RPMI7951 (cell line): ENCODE data around the gene ZBTB11. TPM values are rescaled to one million over a fixed set of nuclear protein-coding genes. Genes with fewer than 3 reads are reported as not detected.
"Not testable (repeated sequence)": the region's sequence is repeated elsewhere in the genome, so short reads cannot be mapped to it uniquely, and the experiment has no call there.

Experiments used
- DNase-seq: peaks from one replicate; pipeline ENCODE4 v3.0.0-alpha.2; 2012; ENCODE audit warnings: low read depth
- total RNA-seq: library from RNA; depleted of rRNA; stranded (reverse); fragments of >200 nt; shearing (Covaris generic); gene quantifications from 2 replicates; pipeline ENCODE4 v1.2.3, GENCODE V29; 2014; rRNA removed

The ZBTB11 gene
- total RNA-seq, 1 experiment from 2014 or later, result 21.4 TPM

- no peak for DNase-seq
These were observed 59.5 kb downstream of the ZBTB11 start for GRCh38 chr3:101617478-101617877.

- no peak for DNase-seq
These were observed 61.4 kb downstream of the ZBTB11 start for GRCh38 chr3:101615525-101615924.

GRCh38 chr3:101613014-101613413 is 63.9 kb downstream of the ZBTB11 start:
- DNase-seq, result not testable (repeated sequence)

- DNase-seq, result no peak
These were observed 65.9 kb downstream of the ZBTB11 start for GRCh38 chr3:101611023-101611422.

GRCh38 chr3:101605398-101605797 is 71.5 kb downstream of the ZBTB11 start:
- not testable (repeated sequence) for DNase-seq

- no peak for DNase-seq
These were observed 73.7 kb downstream of the ZBTB11 start for GRCh38 chr3:101603184-101603583.

GRCh38 chr3:101602731-101603130 is 74.2 kb downstream of the ZBTB11 start:
- no peak for DNase-seq

Other genes starting within 250 kb of the ZBTB11 start
- 13.6 and 21.7 TPM in 2 replicates for gene SENP7, start 163.9 kb downstream of the ZBTB11 start, total RNA-seq
- 48.3 and 58.2 TPM in 2 replicates for gene TRMT10C, start 115.3 kb downstream of the ZBTB11 start, total RNA-seq
- 87.7 and 111 TPM in 2 replicates for gene PCNP, start 103.0 kb downstream of the ZBTB11 start, total RNA-seq
- 2,068 and 2,385 TPM in 2 replicates for gene RPL24, start 9.6 kb upstream of the ZBTB11 start, total RNA-seq
- 29.8 and 29.9 TPM in 2 replicates for gene CEP97, start 47.5 kb upstream of the ZBTB11 start, total RNA-seq
- gene NXPE3, start 102.1 kb upstream of the ZBTB11 start, total RNA-seq, result 17.1 and 18.7 TPM in 2 replicates
- gene NFKBIZ, start 172.4 kb upstream of the ZBTB11 start, total RNA-seq, result 9.5 and 12.1 TPM in 2 replicates